H4 (cell line): ENCODE data around the gene IMMT. TPM values are rescaled to one million over a fixed set of nuclear protein-coding genes. Genes with fewer than 3 reads are reported as not detected.

ENCODE experiments used
- DNase-seq: peaks from one replicate; pipeline ENCODE4 v3.0.0-alpha.2; 2015; ENCODE audit warnings: low spot score
- total RNA-seq: library from RNA; depleted of rRNA; stranded (reverse); fragments of >200 nt; shearing (Covaris generic); gene quantifications from 2 replicates; pipeline ENCODE4 v1.2.3, GENCODE V29; 2014

The IMMT gene
- total RNA-seq, 1 experiment from 2014 or later, result 77.3 TPM

DNA sequence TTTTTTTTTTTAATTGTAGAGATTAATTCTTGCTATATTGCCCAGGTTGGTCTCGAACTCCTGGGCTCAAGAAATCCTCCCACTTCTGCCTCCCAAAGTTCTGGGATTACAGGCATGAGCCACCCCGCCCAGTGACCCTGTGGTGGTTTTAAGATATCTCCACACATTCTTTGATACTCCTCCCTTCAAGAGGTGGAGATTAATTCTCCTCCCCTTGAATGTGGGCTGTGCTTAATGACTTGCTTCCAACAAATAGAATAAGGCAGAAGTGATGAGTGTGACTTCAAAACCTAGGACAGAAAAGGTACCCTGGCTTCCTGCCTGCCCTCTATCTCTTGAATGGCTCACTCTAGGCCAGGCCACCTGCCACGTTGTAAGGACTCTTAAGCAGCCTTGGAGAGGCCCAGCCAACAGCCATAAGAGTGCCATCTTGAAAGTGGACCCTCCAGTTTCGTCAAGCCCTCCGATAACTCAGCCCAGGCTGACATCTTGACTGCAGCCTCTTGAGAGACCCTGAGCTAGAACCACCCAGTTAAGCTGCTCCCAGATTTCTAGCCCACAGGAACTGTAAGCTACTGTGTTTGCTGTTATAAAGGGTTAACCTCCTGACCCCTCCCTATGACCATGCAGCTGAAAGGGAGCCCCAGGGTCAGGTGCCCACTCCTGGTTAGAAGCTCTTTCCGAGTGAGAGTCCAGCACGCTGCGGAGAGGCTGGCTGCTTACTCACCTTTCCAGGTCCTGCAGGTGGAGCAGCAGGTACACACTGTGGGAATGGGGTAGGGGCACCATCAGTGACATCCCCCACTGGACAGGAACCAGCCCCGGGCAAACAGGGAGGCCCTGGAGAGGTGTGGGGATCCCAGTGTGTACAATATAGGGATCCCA lies 31.6 kb upstream of the IMMT start:
- no peak for DNase-seq

DNA sequence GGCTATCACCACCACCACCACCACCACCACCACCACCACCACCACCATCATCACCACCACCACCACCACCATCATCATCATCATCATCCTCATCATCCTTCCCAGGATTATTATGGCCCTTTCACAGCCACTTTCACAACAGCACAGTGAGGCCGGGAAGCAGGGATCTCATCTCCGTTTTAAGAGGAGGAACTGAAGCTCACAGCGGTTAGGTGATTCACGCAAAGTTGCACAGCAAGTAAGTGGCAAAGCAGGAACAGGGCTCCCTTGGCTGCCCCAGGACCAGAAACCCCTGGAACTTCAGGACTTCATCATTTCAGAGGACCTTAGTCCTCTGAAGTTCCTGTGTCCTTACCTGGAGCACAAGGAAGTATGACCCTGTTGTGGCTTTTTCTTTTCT lies 30.8 kb upstream of the IMMT start:
- DNase-seq, result no peak

DNA sequence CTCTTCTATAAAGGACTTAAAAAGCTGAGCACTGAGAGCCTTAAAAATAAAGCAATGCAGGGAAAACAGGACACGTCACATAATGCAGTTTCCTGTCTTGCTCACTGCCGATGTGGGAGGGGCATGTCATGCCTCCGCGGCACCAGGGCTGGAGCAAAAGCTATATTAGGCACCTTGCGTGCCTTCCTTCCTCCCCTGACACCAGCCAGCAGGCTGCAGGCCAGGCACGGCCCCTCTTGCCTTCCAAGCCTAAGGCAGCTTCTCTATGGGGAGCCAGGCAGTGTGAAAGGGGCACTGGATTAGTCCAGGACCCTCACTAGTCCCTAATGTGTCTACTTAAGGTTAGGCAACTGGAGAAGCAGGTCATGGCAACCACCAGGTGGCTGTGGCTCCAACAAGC lies 30.3 kb upstream of the IMMT start:
- DNase-seq, result no peak

DNA sequence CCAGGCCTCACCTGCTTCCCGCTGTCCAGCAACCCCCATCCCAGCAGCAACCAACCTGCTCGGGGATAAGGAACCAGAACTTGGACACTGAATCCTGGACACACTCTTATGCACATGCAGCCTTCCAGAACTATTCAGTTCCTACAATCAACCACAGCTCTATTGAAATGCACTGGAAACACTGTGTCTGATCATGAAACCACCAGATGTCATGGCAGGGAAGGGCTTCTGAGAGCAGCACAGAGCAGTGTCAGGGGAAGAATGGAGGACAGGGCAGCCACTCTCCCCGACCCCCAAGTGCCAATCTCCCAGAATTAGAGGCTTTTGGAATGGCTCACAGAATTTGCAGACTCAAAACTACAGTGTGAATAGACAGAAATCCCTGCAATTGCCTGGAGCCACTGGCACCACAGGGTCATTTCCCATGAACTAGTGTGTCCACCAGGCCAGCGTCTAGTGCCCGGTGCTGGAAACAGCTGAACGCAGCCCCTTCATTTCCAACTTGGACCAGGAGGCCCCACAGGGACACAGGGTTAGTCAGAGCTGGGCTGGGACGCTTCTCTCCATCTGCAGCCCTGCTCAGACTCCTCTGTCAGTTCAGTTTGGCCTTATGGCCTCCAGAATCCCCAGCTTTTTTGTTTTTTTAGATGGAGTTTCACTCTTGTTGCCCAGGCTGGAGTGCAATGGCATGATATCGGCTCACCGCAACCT lies 29.5 kb upstream of the IMMT start:
- no peak for DNase-seq

DNA sequence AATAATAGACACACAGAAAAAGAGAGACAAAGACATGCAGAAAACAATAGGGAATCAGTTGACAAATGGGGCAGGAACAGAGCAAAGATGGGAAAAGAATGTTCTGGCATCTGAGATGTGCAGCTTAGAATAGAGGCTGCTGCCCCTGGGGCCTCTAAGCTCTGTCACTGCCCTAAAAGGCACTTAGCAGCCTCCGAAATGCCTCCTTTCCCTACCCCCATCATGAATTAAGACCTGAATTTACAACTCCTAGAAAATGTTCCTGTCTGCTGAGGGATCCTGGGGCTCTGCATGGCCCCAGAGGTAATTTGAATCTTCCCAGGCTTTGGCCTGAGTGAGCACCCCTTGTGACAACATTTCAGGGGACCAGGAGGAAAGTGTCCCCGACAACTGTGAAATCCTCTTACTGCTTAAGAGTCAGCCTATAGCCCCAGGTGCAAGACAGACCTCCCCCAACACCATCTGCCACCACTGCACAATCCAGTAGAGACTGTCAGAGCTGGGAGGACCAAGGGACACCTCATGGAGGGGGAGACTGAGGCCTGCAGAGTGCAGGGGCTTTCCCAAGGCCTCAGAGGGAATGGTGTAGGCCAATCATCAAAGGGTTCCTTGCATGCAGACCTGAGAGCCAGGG lies 28.8 kb upstream of the IMMT start:
- DNase-seq, result no peak

DNA sequence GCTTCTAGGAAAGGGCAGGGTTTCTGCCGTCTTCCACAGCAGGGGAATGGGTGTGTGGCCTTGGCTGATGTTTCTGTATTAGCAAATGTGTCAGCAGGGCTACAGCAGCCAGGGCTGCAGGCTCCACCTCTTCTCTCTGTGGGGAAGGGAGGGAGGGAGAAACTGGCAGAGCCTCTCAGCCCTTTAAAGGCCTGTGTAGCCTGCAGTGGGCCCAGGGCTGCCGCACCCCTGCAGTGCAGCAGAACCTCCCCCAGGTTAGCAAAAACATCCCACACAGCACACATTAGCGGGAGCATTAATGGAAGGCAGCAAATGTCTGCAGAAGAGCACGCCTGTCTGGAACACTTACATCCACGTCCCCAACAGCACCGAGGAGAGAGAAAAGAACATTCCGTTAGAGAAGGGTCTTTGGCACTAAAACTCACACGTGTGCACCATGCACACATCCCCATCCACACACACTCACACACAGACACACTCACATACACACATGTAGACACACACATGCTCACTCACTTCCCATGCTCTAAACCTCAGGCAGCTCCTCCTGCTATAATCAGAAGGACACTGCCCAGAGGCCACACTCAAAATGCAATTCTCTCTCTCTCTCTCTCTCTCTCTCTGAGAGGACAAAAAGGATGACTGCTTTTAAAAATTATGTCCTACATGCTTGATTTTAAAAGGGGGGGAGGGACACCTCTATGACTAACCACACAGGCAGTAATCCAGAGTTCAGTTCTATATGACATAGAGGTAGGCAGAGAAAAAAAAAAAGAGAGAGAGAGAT lies 28.1 kb upstream of the IMMT start:
- no peak for DNase-seq

DNA sequence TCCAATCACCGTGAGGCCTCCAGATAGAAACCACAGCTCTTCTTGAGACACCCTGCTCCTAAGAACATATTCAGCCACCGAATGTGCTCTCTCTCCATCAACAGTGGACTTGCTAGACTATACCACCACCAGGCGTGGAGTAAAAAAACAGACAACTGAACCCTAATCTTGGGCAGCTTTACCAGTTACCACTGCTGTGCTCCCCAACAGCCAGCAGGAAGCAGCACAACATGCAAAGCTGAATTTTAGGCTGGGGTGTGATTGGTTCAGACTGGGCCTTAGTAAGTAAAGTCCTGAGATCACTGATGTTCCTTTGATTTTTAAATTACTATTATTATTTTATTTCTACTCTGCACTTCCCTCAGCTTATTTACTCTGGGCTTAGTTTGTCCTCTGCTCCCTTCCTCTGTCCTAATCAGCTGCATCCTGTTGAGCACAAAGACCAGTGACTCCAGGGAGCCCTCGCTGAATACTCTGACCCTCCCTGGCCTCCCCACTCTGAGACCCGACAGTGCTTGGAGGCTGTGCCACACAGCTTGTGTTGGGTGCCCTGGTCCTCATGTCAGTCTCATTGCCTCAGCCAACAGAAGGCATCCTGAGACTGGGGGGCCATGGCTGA lies 25.9 kb upstream of the IMMT start:
- DNase-seq, result peak; percentile 23

DNA sequence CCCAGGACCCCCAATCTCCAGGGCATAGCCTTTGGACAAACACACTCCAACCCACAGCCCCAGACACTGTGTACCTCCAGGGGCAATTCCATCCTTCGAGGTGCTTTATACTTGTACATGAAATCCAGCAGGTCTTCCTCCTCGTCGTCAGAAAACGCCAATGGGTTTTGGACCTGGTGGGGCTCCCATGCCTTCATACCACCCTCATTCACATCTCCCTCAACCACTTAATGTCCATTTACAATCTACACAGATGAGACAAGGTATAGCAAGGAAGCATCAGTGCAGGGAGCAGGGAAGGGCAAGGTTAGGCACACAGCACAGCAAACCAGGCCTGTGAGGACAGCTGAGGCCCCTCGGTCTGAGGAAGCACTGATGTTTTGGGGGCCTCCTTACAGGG lies 24.6 kb upstream of the IMMT start:
- DNase-seq, result no peak

DNA sequence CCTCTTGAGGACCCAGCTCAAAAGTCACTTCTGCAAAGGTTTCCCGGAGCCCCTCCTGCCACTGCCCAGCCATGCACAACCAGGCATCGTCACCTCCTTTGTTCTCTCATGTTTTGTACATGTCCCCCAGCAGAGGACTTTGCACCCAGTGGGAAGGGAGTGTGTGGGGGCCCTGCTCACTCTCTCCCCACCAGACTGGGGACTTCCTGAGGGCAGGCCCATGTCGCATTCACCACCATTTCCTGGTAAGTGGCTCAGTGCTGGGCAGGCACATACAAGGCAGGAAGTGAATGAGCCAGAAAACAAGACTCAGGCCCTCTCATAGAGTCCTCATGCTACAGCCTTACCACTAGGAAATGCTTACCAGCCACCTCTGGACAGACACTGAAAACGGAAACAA lies 22.9 kb upstream of the IMMT start:
- DNase-seq, result no peak

DNA sequence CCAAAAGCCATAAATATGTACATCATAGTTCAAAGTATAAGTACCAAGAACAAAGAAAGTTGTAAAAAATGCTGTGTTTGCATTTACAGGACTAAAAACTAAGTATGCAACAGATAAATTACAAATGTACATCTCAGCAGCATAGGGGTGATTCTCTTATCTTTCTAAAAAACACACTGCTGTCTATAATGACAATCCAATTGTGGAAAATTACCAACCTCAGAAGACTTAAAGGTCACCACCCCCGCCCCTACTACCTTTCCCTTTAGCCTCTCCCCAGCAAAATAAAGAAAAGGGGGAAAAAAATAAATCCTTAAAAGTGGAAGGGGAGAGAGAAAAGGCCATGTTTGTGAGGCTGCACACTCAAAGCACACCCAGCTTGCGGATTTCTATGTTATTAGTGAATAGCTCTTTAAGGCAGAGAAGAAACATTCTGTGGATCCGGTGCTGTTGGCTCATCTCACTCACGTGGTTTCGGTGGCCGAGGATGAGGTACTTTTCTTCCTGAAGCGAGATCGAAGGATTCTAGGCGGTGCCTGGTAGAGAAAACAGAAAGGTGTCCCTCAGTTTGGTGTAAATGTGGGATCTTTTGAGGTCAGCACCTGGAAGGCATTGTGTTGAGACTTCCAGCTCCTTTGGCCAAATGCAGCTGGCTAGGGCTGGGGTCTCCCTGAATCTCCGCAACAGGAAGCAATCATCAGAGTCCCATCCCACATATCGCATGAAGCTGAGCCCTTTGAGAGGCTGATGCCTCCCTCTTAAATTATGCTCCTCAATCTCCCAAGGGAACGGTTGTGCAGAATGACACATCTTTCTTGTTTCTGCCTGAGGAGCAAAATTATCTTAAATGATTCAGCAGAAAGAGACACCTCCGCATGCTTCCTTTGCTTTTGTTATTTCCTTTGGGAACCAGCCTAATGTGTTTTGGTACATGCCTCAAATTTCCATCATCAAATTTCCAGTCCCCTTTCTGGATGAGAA lies 21.6 kb upstream of the IMMT start:
- DNase-seq, result no peak

DNA sequence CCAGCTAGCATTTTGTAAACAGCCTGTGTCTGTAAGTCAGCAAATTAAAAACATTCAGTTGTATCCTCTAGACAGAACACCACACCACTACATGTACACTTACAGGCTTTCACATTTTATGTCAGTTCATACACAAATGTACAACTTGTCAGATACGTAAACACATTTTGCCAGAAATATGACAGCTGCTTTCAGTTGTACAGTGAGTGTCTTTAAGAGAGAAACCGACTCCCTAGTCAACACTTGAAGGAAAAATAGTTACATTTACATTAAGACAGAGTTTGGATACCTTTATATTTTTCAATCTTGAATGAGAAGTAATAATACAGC lies 19.2 kb upstream of the IMMT start:
- no peak for DNase-seq

DNA sequence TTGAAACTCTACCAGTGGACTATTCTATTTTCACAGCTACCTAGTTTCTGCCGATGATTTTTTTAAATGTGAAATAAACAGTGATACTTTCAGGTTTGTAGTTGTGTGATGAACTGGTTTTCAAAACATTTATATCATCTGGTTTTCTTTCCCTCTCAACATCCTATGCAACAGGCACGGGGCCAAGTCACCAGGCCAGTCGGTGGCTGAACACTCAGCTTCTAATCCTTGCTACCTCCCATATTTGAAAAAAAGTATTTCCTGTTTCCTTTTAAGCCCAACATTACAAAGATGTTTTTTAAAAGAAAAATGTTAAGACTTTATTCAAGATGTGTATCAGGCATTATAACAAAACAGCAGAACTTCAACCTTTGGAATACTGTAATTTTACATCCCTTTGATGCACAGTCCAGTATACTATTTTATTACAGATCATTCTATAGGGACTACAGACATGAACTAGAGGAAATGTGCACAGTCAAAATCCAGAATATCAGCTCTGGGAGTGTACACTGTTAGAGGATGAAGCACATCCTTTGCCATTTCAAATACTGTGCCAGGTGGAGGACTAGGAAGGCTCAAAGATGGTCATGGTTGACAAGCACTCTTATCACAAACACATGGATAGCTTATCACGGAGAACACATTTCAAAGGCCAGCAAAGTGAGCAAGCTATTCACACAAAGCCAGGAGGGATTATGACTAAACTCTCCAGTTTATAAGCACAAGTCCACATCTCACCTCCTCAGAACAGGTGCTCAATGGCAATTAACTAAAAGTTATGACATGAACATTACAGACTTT lies 18.6 kb upstream of the IMMT start:
- no peak for DNase-seq

DNA sequence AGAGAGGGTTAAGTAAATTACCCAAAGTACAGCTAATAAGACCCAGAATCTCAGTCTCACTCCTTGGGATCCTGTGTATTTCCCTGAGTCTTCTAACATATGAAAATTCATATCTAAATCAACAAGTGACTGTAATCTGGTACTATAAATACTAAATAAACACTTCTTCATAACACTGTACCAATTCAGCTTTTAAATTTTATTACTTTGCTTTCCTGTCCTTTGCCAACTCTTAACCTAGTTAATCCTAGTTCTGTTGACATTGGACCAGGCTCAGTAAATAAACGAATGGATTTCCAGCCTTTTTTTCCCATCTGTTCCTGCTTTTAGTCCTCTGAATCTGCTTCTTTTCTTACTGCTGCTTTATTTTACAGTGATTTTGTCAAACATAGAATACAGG lies 17.8 kb upstream of the IMMT start:
- DNase-seq, result no peak

DNA sequence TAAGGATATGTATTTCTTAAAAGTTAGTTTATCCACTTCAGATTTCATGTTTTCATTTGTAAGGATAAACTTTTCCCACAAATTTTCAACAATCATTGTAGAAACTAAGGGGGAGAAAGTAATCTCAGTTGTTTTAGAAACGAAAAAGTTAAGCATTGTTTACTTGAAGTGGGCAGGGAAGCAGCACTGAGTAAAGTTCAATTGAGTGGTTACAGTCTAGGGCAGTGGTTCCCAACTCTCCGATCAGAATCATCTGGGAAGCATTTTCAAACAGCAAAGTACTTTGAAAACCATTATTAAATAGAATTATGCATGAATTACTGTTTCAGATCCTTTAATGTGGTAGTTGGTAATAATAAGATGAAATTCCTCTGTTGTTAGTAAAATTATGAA lies 16.5 kb upstream of the IMMT start:
- no peak for DNase-seq

DNA sequence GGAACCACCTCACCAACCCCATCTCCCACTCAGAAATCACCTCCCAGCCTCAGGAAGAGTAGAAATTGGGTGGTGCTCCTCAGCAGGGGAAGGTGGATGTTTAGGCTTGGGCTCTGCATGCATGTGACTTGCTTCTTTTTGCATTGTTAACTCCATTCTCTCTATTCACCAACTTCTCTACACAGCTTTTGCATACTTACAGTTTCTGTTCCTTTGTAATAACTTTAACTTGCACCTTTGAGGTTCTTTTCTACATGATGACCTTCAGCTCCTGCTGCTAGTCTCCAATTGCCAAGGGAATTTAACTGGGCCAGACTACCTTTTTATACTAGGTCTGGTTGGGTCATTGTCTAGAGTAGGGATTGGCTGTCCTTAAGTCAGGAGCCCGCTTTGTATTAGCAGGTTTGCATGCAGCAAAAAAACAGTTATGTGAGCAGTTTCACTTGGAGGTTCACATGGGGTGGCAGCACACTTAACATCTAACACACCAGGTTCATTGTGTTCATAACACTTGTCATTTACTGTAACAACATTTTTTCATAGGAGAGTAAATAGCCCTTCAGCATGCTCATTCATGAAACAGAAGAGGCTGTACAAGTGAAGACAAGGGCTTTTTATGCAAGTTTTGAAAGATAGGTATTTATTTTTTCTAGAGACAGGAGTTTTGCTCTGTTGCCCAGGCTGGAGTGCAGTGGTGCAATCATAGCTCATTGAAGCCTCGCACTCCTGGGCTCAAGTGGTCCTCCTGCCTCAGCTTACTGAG lies 16.0 kb upstream of the IMMT start:
- DNase-seq, result no peak

DNA sequence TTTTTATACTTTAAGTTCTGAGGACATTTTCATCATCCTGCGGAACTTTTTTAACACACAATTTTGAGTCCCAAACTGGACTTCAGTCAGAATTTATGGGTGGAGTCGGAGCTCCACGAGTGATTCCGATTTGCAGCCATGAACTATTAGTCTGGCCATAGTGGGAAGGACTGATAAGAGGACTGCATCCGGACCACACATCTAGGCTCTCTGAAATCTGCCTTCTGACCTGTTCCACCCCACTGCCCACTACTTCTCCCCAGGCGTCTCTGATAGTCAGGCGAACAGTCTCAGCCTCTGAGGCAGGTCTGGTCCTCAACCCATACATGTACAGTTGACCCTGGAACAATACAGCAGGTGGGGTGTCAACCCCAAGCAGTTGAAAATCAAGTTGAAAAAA lies 9.2 kb upstream of the IMMT start:
- no peak for DNase-seq

DNA sequence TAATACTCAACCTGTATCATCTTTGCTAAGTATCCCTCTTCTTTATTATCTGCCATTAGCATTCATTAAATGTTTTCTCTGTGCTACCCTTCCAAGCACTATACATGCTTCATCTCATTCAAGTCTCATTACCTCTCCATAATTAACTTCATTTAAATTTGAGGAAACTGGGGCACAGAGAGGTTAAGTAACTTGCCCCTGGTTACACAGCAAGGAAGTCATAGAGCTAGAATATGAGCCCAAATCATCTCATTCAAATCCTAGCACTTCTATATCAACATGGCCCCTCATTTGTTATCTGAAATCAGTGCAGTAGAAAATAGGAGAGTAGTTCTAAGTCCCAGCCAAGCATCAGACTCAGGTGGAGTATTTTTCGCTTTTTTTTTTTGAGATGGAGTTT lies 8.4 kb upstream of the IMMT start:
- DNase-seq, result no peak

DNA sequence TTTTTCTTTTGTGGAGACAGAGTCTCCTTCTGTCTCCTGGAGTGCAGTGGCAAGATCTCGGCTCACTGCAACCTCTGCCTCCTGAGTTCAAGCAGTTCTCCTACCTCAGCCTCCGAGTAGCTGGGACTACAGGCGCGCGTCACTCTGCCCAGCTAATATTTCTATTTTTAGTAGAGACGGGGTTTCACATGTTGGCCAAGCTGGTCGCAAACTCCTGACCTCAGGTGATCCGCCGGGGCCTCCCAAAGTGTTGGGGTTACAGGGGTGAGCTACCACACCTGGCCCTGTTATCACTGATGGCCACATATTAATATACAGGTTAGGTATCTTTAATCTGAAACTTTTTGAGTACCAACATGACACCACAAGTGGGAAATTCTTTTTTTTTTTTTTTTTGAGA lies 7.4 kb upstream of the IMMT start:
- DNase-seq, result no peak

DNA sequence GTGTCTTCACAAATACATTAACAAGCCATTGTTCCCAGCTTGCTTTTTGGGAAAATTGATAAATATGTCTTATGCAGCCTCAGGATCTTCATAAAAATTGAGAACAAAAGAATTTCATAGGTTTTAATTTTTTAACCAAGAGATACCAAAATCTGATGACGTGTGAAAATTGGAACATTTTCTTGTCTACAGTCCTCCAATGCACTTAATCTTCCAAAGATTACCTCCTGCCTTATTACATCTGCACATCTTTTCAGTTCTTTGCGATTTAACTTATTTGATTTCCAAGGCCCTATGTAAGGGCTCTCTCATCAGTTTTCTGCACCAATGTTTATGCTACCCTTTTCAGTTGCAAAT lies 7.1 kb upstream of the IMMT start:
- DNase-seq, result no peak
